SK-N-SH treated with all-trans-retinoic acid at 6 μM for 48 hours (cell line): ENCODE data around the gene SUCLG1.
"Not testable (repeated sequence)": the region's sequence is repeated elsewhere in the genome, so short reads cannot be mapped to it uniquely, and the experiment has no call there.

Experiments used
- ATAC-seq: fragments of 200-7000 bp; cut with Tn5 transposase; 3 replicates; pipeline ENCODE4 v1.9.1; 2020; ENCODE audit warnings: mild to moderate bottlenecking, moderate library complexity
- ARNTL ChIP-seq: fragments of 450-650 bp; formaldehyde crosslinking; IDR thresholded peaks from 2 replicates; pipeline ENCODE4 v1.5.0; 2020; ENCODE audit warnings: low read depth, mild to moderate bottlenecking, moderate library complexity, borderline replicate concordance
- BACH2 ChIP-seq: fragments of 250-450 bp; sonication (Bioruptor Pico); IDR thresholded peaks from 2 replicates; pipeline ENCODE4 v1.9.0; 2021; ENCODE audit warnings: mild to moderate bottlenecking, borderline replicate concordance
- CSDC2 ChIP-seq: fragments of 250-450 bp; sonication (Bioruptor Pico); IDR thresholded peaks from 2 replicates; pipeline ENCODE4 v1.5.0; 2020; ENCODE audit warnings: mild to moderate bottlenecking, moderate library complexity
- ESRRG ChIP-seq: fragments of 250-450 bp; sonication (Bioruptor Pico); IDR thresholded peaks from 2 replicates; pipeline ENCODE4 v1.6.1; 2021; ENCODE audit warnings: mild to moderate bottlenecking
- GLIS3 ChIP-seq: fragments of 250-450 bp; sonication (Bioruptor Pico); IDR thresholded peaks from 2 replicates; pipeline ENCODE4 v1.5.0; 2020; ENCODE audit warnings: mild to moderate bottlenecking, moderate library complexity
- ISL1 ChIP-seq: fragments of 250-450 bp; sonication (Bioruptor Pico); IDR thresholded peaks from 2 replicates; pipeline ENCODE4 v2.1.2; 2022; ENCODE audit warnings: mild to moderate bottlenecking, moderate library complexity
- OSR1 ChIP-seq: fragments of 250-450 bp; sonication (Bioruptor Pico); IDR thresholded peaks from 2 replicates; pipeline ENCODE4 v1.8.0; 2022; ENCODE audit warnings: moderate library complexity, mild to moderate bottlenecking, inconsistent platforms
- PPARA ChIP-seq: fragments of 250-450 bp; sonication (Bioruptor Pico); IDR thresholded peaks from 2 replicates; pipeline ENCODE4 v1.5.0; 2020; ENCODE audit warnings: mild to moderate bottlenecking, borderline replicate concordance
- RARB ChIP-seq: fragments of 250-450 bp; sonication (Bioruptor Pico); IDR thresholded peaks from 2 replicates; pipeline ENCODE4 v1.8.0; 2021; ENCODE audit warnings: mild to moderate bottlenecking, moderate library complexity
- SNAI2 ChIP-seq: fragments of 250-450 bp; sonication (Bioruptor Pico); IDR thresholded peaks from 2 replicates; pipeline ENCODE4 v1.5.0; 2020; ENCODE audit warnings: mild to moderate bottlenecking, moderate library complexity
- TCF4 ChIP-seq: fragments of 250-450 bp; sonication (Bioruptor Pico); IDR thresholded peaks from 2 replicates; pipeline ENCODE4 v1.8.0; 2021; ENCODE audit warnings: mild to moderate bottlenecking, moderate library complexity, borderline replicate concordance
- ZC3H10 ChIP-seq: fragments of 250-450 bp; sonication (Bioruptor Pico); IDR thresholded peaks from 2 replicates; pipeline ENCODE4 v1.5.1; 2021; ENCODE audit warnings: mild to moderate bottlenecking, moderate library complexity
- ZFP3 ChIP-seq: fragments of 250-450 bp; sonication (Bioruptor Pico); IDR thresholded peaks from 2 replicates; pipeline ENCODE4 v1.5.0; 2020; ENCODE audit warnings: mild to moderate bottlenecking, moderate library complexity
- ZFP30 ChIP-seq: fragments of 450-650 bp; formaldehyde crosslinking; IDR thresholded peaks from 2 replicates; pipeline ENCODE4 v1.5.0; 2022; ENCODE audit warnings: mild to moderate bottlenecking, moderate library complexity
- ZNF565 ChIP-seq: fragments of 450-650 bp; formaldehyde crosslinking; conservative IDR thresholded peaks from 2 replicates; pipeline ENCODE4 v1.5.0; 2020; ENCODE audit warnings: low read depth, mild to moderate bottlenecking, moderate library complexity
- ZNF70 ChIP-seq: fragments of 450-650 bp; formaldehyde crosslinking; IDR thresholded peaks from 2 replicates; pipeline ENCODE4 v1.5.0; 2020; ENCODE audit warnings: mild to moderate bottlenecking, moderate library complexity
- ZNF8 ChIP-seq: fragments of 450-650 bp; formaldehyde crosslinking; IDR thresholded peaks from 2 replicates; pipeline ENCODE4 v1.5.0; 2020; ENCODE audit warnings: mild to moderate bottlenecking, moderate library complexity
- TF ChIP-seq, protein P1 (sequence below): fragments of 250-450 bp; sonication (Bioruptor Pico); IDR thresholded peaks from 2 replicates; pipeline ENCODE4 v1.5.0; 2020; ENCODE audit warnings: mild to moderate bottlenecking, moderate library complexity
- TF ChIP-seq, protein P2 (sequence below): fragments of 250-450 bp; sonication (Bioruptor Pico); IDR thresholded peaks from 2 replicates; pipeline ENCODE4 v1.5.1; 2020; ENCODE audit warnings: low read depth, mild to moderate bottlenecking, moderate library complexity
- TF ChIP-seq, protein P3 (sequence below): fragments of 250-450 bp; sonication (Bioruptor Pico); IDR thresholded peaks from 2 replicates; pipeline ENCODE4 v1.8.0; 2021; ENCODE audit warnings: low read depth, mild to moderate bottlenecking, moderate library complexity, borderline replicate concordance
- TF ChIP-seq, protein P4 (sequence below): fragments of 250-450 bp; sonication (Bioruptor Pico); IDR thresholded peaks from 2 replicates; pipeline ENCODE4 v1.5.1; 2021; ENCODE audit warnings: mild to moderate bottlenecking, moderate library complexity
- TF ChIP-seq, protein P5 (sequence below): fragments of 250-450 bp; sonication (Bioruptor Pico); IDR thresholded peaks from 2 replicates; pipeline ENCODE4 v1.8.0; 2020; ENCODE audit warnings: mild to moderate bottlenecking, moderate library complexity, borderline replicate concordance

Gene SUCLG1

DNA sequence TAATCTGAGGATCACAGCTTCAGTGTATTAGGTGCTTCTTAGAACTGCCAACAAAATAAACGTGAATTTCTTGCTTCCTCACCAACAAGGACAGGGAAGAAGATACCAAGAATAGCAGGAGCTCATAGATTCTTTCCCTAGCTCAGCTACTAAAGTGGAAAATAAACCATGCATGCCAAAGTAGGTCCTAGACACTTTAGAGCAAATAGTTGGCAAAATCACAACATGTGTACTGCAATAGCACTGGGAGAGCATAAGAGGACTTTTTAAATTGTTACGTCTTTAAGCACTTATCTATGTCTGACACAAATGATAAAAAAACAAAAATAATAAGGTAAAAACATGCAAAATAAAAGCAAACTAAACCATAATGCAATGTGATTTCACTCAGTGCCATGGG is 49.5 kb downstream of the SUCLG1 start:
- TF ChIP-seq ZNF565 (CRISPR knock-in tag) = no peak
- TF ChIP-seq ESRRG (CRISPR knock-in tag) = no peak
- no peak for TF ChIP-seq ZNF70 (CRISPR knock-in tag)
- TF ChIP-seq, all 23 proteins: peak for 0
- no peak for ATAC-seq

DNA sequence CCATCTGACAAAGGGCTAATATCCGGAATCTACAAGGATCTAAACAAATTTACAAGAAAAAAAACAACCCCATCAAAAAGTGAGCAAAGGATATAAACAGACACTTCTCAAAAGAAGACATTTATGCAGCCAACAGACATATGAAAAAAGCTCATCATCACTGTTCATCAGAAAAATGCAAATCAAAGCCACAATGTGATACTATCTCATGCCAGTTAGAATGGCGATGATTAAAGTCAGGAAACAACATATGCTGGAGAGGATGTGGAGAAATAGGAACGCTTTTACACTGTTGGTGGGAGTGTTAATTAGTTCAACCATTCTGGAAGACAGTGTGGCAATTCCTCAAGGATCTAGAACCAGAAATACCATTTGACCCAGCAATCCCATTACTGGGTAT is 57.0 kb downstream of the SUCLG1 start:
- ATAC-seq = not testable (repeated sequence)

DNA sequence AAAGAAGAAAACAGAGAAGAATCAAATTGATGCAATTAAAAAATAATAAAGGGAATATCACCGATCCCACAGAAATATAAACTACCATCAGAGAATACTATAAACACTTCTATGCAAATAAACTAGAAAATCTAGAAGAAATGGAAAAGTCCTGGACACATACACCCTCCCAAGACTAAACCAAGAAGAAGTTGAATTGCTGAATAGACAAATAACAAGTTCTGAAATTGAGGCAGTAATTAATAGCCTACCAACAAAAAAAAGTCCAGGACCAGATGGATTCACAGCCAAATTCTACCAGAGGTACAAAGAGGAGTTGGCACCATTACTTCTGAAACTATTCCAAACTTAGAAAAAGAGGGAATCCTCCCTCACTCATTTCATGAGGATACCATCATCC is 59.2 kb downstream of the SUCLG1 start:
- not testable (repeated sequence) for ATAC-seq

DNA sequence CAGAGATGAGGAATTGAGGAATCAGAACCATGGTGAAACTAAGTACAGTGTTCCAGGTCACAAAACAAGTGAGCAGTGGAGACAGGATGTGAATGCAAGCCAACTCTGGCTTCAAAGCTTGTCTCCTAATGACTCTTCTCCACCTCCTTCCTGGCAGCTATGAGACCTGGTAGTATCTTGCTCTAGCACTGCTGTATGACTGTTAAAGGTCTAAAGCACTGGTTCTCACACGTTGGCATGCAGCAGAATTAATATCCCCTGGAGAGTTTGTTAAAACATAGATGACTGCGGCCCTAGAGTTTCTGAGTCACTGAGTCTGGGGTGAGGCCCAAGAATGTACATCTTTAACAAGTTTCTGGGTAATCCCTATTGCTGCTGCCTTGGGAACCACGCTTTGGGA is 63.3 kb downstream of the SUCLG1 start:
- TF ChIP-seq, protein P1, sequence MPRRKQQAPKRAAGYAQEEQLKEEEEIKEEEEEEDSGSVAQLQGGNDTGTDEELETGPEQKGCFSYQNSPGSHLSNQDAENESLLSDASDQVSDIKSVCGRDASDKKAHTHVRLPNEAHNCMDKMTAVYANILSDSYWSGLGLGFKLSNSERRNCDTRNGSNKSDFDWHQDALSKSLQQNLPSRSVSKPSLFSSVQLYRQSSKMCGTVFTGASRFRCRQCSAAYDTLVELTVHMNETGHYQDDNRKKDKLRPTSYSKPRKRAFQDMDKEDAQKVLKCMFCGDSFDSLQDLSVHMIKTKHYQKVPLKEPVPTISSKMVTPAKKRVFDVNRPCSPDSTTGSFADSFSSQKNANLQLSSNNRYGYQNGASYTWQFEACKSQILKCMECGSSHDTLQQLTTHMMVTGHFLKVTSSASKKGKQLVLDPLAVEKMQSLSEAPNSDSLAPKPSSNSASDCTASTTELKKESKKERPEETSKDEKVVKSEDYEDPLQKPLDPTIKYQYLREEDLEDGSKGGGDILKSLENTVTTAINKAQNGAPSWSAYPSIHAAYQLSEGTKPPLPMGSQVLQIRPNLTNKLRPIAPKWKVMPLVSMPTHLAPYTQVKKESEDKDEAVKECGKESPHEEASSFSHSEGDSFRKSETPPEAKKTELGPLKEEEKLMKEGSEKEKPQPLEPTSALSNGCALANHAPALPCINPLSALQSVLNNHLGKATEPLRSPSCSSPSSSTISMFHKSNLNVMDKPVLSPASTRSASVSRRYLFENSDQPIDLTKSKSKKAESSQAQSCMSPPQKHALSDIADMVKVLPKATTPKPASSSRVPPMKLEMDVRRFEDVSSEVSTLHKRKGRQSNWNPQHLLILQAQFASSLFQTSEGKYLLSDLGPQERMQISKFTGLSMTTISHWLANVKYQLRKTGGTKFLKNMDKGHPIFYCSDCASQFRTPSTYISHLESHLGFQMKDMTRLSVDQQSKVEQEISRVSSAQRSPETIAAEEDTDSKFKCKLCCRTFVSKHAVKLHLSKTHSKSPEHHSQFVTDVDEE (CRISPR knock-in tag) = no peak
- no peak for TF ChIP-seq ZNF70 (CRISPR knock-in tag)
- no peak for TF ChIP-seq ZFP3 (CRISPR knock-in tag)
- no peak for TF ChIP-seq PPARA (CRISPR knock-in tag)
- no peak for TF ChIP-seq CSDC2 (CRISPR knock-in tag)
- no peak for TF ChIP-seq ZNF565 (CRISPR knock-in tag)
- TF ChIP-seq SNAI2 (CRISPR knock-in tag) = no peak
- TF ChIP-seq, protein P2, sequence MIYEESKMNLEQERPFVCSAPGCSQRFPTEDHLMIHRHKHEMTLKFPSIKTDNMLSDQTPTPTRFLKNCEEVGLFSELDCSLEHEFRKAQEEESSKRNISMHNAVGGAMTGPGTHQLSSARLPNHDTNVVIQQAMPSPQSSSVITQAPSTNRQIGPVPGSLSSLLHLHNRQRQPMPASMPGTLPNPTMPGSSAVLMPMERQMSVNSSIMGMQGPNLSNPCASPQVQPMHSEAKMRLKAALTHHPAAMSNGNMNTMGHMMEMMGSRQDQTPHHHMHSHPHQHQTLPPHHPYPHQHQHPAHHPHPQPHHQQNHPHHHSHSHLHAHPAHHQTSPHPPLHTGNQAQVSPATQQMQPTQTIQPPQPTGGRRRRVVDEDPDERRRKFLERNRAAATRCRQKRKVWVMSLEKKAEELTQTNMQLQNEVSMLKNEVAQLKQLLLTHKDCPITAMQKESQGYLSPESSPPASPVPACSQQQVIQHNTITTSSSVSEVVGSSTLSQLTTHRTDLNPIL = no peak
- TF ChIP-seq TCF4 (CRISPR knock-in tag) = no peak
- TF ChIP-seq ZFP30 = no peak
- TF ChIP-seq, protein P3, sequence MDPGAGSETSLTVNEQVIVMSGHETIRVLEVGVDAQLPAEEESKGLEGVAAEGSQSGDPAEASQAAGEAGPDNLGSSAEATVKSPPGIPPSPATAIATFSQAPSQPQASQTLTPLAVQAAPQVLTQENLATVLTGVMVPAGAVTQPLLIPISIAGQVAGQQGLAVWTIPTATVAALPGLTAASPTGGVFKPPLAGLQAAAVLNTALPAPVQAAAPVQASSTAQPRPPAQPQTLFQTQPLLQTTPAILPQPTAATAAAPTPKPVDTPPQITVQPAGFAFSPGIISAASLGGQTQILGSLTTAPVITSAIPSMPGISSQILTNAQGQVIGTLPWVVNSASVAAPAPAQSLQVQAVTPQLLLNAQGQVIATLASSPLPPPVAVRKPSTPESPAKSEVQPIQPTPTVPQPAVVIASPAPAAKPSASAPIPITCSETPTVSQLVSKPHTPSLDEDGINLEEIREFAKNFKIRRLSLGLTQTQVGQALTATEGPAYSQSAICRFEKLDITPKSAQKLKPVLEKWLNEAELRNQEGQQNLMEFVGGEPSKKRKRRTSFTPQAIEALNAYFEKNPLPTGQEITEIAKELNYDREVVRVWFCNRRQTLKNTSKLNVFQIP (CRISPR knock-in tag) = no peak
- TF ChIP-seq ZNF8 (CRISPR knock-in tag) = no peak
- no peak for TF ChIP-seq RARB (CRISPR knock-in tag)
- TF ChIP-seq BACH2 (CRISPR knock-in tag) = no peak
- TF ChIP-seq OSR1 (CRISPR knock-in tag) = no peak
- no peak for TF ChIP-seq ESRRG (CRISPR knock-in tag)
- no peak for ATAC-seq

DNA sequence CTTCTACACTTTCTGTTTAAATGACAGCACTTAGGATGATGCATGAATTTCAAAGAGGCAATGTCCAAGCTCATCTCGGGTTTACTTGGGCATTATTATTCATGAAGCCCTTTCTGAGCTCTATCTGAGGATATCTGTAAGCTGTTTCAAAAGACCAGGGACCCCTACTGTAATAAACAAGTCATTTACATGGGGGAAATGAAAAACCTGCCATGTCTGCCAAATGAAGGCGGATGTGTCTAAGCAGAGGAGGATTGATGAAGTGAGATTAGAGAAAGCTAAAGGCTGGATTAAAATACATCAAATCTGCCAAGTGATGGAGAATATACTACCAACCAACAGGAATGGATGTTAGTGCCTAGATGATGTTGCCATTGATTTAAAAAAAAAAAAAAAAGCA is 64.5 kb downstream of the SUCLG1 start:
- no peak for ATAC-seq
- TF ChIP-seq ARNTL = no peak
- no peak for TF ChIP-seq ZNF8 (CRISPR knock-in tag)
- no peak for TF ChIP-seq ZFP3 (CRISPR knock-in tag)
- no peak for TF ChIP-seq GLIS3

DNA sequence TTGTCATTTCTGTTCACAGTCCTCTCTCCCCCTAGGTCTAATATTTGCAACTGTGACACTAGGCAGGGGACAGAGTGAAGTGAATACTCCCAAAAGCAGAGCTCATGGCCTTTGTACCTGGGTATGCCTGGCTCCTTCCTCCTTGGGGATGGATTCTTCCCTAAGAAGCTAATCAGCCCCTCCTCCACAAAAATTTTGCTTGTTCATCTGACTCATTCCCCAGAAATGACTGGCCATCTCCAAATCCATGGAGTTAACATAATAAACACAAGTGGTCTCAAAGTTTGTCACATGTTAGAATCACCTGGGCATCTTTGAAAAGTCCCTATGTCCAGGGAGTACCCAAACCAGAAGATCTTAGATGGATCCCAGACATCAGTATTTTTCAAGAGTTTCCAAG is 65.3 kb downstream of the SUCLG1 start:
- no peak for ATAC-seq
- no peak for TF ChIP-seq GLIS3
- TF ChIP-seq ARNTL = no peak
- no peak for TF ChIP-seq ZNF565 (CRISPR knock-in tag)
- TF ChIP-seq ZC3H10 (CRISPR knock-in tag) = no peak
- no peak for TF ChIP-seq ZFP3 (CRISPR knock-in tag)
- no peak for TF ChIP-seq ZNF70 (CRISPR knock-in tag)
- TF ChIP-seq, protein P2 = no peak
- TF ChIP-seq, protein P4, sequence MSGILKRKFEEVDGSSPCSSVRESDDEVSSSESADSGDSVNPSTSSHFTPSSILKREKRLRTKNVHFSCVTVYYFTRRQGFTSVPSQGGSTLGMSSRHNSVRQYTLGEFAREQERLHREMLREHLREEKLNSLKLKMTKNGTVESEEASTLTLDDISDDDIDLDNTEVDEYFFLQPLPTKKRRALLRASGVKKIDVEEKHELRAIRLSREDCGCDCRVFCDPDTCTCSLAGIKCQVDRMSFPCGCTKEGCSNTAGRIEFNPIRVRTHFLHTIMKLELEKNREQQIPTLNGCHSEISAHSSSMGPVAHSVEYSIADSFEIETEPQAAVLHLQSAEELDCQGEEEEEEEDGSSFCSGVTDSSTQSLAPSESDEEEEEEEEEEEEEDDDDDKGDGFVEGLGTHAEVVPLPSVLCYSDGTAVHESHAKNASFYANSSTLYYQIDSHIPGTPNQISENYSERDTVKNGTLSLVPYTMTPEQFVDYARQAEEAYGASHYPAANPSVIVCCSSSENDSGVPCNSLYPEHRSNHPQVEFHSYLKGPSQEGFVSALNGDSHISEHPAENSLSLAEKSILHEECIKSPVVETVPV = no peak
- TF ChIP-seq ZNF8 (CRISPR knock-in tag) = no peak
- TF ChIP-seq OSR1 (CRISPR knock-in tag) = no peak
- TF ChIP-seq ISL1 (CRISPR knock-in tag) = no peak
- TF ChIP-seq, protein P5, sequence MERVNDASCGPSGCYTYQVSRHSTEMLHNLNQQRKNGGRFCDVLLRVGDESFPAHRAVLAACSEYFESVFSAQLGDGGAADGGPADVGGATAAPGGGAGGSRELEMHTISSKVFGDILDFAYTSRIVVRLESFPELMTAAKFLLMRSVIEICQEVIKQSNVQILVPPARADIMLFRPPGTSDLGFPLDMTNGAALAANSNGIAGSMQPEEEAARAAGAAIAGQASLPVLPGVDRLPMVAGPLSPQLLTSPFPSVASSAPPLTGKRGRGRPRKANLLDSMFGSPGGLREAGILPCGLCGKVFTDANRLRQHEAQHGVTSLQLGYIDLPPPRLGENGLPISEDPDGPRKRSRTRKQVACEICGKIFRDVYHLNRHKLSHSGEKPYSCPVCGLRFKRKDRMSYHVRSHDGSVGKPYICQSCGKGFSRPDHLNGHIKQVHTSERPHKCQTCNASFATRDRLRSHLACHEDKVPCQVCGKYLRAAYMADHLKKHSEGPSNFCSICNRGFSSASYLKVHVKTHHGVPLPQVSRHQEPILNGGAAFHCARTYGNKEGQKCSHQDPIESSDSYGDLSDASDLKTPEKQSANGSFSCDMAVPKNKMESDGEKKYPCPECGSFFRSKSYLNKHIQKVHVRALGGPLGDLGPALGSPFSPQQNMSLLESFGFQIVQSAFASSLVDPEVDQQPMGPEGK = no peak
